Erythroblast (primary cell): ENCODE data around the gene MYO1B.

ENCODE experiments used
- GATA1 ChIP-seq: IDR thresholded peaks from 2 replicates; pipeline ENCODE4 v1.6.1; 2011; ENCODE audit warnings: low read depth, mild to moderate bottlenecking, control low read depth, low read length, moderate library complexity
- POLR2A ChIP-seq: IDR thresholded peaks from 2 replicates; pipeline ENCODE4 v1.6.1; 2011; ENCODE audit warnings: mild to moderate bottlenecking, low read length

- TF ChIP-seq POLR2A = no peak
- no peak for TF ChIP-seq GATA1
These were observed 167.1 kb downstream of the MYO1B start for GRCh38 chr2:191412353-191412752.
